ENCODE results near the gene NUB1.
"Not testable (repeated sequence)": the region's sequence is repeated elsewhere in the genome, so short reads cannot be mapped to it uniquely, and the experiment has no call there.

NUB1 gene

GRCh38 chr7:151341357-151342101 is at the start of gene NUB1:
TSS of gene NUB1 (plus strand) at chr7:151341812. CDS start at chr7:151345350, 3,538 bp downstream.
- DNase-seq (ENCODE audit: low read depth) = no peak

DNA sequence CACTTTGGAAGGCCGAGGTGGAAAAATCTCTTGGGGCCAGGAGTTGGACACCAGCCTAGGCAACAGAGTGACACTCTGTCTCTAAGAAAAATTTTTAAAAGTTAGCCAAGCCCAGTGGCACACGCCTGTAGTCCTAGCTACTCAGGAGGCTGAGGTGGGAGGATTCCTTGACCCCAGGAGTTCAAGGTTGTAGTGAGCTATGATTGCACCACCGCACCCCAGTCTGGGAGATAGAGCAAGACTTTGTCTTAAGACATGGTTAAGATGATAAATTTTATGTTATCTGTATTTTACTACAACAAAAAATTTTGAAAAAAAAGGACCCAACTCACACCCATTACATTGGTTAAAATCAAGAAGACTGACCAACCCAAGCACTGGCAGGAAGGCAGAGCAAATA is 48.8 kb upstream of the NUB1 start:
- DNase-seq (ENCODE audit: low read depth) = no peak

- no peak for DNase-seq (ENCODE audit: low read depth)
Observed at GRCh38 chr7:151296202-151296992, 45.2 kb upstream of the NUB1 start.

- DNase-seq (ENCODE audit: low read depth) = no peak
Observed at GRCh38 chr7:151298765-151299164, 42.8 kb upstream of the NUB1 start.

DNA sequence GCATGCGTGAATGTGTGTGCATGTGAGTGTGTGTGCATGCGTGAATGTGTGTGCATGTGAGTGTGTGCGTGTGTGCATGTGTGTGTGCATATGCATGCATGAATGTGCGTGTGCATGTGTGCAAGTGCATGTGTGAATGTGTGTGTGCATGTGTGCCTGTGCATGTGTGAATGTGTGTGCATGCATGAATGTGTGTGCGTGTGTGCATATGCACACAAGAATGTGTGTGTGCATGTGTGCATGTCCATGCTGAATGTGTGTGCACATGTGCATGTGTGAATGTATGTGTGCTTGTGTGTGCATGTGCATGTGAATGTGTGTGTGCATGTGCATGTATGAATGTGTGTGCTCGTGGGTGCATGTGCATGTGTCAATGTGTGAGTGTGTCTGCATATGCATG is 42.1 kb upstream of the NUB1 start:
- no peak for DNase-seq (ENCODE audit: low read depth)

GRCh38 chr7:151299940-151300645 is 41.5 kb upstream of the NUB1 start:
- DNase-seq (ENCODE audit: low read depth) = no peak

DNA sequence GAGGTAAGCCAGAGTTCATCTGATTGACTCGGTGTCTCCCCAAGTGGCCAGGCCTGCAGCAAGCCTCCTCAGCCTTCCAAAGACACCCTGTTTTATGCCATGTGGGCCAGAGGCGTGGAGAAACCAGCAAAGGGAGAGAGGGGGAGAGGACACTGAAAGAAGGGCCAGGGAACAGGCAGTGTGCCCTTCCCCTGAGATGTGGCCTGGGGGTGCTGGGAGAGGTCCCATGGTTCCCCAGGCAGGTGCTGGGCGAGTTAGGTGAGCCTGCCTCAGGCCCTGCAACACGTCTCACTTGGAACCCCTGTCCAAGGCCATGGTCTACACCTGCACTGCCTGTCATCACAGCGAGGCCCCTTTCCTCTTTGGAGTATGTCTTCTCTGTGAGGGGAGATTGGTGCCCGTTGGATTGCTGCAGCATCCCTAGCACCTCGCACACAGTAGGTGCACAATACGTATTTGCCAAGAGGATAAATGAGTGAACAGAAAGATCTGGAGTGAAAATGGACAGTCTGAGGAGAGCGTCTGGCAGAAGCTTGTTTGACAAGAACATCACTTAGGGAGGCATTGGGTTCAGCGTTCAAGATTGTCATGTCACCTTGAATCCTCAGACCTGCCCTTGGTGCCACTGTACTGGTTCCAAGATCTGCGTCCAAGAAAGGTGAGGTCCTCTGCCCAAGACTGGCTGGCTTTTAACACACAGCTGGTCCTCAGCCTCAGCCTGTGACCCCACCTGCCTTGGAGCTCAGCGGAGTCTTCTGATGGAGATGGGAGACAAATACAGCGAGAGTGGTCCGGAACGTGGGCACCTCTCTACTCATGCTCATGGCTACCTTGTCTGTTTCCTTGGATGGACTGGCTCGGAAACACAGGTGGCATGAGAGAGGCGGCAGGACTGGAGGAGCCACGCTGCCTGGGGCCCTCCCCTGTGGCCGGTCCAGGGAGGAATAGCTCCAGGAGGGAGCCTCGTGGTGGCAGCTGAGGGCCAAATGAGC is 39.8 kb upstream of the NUB1 start:
- DNase-seq (ENCODE audit: low read depth) = no peak

- DNase-seq (ENCODE audit: low read depth) = not testable (repeated sequence)
Observed at GRCh38 chr7:151304251-151304650, 37.4 kb upstream of the NUB1 start.

- DNase-seq (ENCODE audit: low read depth) = no peak
Observed at GRCh38 chr7:151304856-151305255, 36.8 kb upstream of the NUB1 start.

DNA sequence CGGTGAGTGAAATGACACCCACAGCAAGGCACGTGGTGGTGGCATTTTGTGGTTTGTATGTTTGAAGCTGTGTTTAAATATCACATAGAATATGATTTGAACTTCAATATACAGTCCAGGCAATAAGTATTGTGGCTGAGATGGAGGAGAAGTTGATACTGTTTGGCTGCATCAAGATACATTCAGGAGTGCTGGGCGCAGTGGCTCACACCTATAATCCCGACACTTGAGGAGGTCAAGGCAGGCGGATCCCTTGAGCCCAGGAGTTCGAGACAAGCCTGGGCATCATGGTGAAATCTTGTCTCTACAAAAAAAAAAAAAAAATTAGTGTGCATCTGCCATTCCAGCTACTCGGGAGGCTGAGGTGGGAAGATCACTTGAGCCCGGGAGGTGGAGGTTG is 35.2 kb upstream of the NUB1 start:
- no peak for DNase-seq (ENCODE audit: low read depth)

DNA sequence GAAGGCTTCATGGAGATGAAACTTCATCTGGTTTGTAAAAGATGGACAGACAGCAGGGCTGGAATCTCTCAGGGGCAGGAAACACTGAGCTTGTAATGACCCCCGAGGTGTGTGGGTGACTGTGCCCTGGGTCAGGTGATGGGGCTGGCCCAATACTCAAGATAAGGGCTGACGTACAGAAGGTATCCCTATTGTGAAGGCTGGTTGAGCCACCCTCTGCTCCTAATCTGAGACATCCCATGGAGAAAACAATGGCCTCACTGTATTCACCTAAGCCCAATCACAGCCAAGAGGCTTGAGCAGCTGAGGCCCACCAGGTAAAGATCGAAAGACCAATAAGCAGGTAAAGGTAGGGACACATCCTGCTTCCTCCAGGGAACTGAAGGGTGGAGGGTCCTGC is 34.8 kb upstream of the NUB1 start:
- DNase-seq (ENCODE audit: low read depth) = no peak

GRCh38 chr7:151307536-151307935 is 34.1 kb upstream of the NUB1 start:
- DNase-seq (ENCODE audit: low read depth) = no peak

GRCh38 chr7:151308256-151308655 is 33.4 kb upstream of the NUB1 start:
- no peak for DNase-seq (ENCODE audit: low read depth)

DNA sequence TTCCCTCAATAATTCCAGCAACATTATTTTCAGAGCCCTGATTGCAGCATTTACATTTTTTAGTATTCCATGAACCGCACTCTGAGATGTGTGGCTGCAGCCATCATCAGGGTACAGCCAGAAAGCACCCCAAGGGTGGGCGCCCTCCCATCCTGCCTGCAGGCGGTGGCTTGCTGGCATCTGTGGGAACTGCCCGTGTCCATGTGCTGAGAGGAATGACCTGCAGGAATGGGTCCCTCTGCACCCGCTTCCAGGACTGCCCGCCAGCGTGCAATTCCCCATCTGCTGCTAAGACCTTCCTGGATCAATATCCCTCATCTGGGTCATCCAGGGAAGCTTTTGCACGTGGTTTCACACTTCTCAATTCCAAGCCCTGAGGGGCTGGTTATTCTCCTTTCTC is 32.8 kb upstream of the NUB1 start:
- DNase-seq (ENCODE audit: low read depth) = no peak

- peak; percentile 3 for DNase-seq (ENCODE audit: low read depth)
Observed at GRCh38 chr7:151309311-151309710, 32.3 kb upstream of the NUB1 start.

GRCh38 chr7:151310578-151310977 is 31.0 kb upstream of the NUB1 start:
- DNase-seq (ENCODE audit: low read depth) = no peak

DNA sequence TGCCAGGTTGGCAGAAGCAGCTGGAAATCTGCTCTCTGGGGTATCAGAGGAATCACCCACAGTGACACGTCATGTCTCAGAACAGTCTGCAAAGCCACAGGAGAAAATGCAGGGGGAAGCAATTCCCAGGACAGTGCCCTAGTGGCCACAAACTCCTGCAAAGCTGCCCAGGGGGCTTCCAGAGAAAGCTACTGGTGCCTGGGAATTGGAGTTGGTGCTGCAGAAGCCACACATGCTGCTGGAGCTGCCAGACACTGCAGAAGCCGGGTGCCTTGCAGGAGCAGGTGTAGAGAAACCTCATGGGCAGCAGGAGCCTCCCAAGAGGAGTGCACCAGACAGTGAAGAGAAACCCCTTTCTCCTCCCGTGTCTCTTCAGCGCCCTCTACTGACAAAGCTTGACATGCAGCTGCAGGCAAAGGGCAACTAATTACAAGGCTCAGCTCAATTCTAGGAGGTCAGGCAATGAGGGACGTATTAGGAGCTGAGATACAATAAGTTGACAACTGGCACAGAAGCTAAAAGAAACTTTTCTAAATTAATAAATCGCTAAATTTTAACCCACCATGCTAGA is 30.2 kb upstream of the NUB1 start:
- DNase-seq (ENCODE audit: low read depth) = no peak

DNA sequence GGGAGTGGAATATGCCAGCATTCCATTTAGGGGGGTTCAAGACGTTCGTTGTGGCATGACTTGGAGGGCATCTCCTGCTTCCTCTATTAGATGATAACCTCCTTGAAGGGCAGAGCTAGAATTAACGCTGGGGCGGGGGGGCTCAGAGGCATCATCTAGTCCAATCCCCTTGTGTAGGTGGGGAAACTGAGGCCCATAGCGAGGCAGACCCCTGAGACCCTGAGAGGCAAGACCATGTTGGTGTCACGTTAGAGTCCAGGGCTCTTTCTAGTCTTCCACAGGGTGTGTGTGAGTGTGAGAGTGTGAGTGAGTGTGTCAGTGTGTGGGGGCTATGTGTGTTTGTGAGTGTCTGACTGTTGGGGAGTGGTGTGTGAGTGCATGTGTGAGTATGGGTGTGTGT is 29.3 kb upstream of the NUB1 start:
- no peak for DNase-seq (ENCODE audit: low read depth)

DNA sequence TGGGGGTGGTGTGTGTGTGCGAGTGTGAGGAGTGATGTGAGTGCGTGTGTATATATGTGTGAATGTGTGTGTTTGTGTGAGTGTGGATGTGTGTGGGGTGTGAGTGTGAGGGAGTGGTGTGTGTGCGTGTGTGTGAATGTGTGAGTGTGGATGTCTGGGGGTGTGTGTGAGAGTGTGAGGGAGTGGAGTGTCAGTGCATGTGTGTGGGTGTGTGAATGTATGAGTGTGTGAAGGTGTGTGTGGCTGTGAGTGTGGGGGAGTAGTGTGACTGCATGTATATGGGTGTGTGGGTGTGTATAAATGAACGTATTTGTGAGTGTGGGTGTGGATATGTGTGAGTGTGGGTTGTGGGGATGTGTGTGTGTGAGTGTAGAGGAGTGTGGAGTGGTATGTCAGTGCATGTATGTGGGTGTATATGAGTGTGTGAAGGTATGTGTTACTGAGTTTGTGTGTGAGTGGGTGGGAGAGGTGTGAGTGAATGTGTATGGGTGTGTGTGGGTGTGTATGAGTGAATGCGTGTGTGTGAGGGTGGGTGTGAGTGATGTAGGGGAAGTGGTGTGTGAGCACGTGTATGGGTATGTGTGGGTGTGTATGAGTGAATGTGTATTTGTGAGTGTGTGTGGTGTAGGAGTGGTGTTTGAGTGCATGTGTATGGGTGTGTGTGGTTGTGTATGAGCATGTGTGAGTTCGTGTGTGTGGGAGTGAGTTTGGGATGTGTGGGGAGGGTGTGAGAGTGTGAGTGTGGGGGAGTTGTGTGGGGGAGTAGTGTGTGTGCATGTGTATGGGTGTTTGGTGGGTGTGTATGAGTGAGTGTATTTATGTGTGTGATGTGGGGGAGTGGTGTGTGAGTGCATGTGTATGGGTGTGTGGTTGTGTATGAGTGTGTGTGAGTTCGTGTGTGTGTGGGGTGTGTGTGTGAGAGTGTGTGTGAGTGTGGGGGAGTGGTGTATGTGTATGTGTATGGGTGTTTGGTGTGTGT is 28.5 kb upstream of the NUB1 start:
- DNase-seq (ENCODE audit: low read depth) = no peak

GRCh38 chr7:151313857-151314256 is 27.8 kb upstream of the NUB1 start:
- DNase-seq (ENCODE audit: low read depth) = no peak

Measured in non-pigmented ciliary epithelial cell (primary cell).